Superior temporal gyrus (tissue), 1 donor: ENCODE measurements around the gene FBN3.

ENCODE experiments used
- DNase-seq: peaks from one replicate; pipeline ENCODE4 v3.0.0-alpha.2; 2016; ENCODE audit errors: extremely low spot score

Gene FBN3

DNA sequence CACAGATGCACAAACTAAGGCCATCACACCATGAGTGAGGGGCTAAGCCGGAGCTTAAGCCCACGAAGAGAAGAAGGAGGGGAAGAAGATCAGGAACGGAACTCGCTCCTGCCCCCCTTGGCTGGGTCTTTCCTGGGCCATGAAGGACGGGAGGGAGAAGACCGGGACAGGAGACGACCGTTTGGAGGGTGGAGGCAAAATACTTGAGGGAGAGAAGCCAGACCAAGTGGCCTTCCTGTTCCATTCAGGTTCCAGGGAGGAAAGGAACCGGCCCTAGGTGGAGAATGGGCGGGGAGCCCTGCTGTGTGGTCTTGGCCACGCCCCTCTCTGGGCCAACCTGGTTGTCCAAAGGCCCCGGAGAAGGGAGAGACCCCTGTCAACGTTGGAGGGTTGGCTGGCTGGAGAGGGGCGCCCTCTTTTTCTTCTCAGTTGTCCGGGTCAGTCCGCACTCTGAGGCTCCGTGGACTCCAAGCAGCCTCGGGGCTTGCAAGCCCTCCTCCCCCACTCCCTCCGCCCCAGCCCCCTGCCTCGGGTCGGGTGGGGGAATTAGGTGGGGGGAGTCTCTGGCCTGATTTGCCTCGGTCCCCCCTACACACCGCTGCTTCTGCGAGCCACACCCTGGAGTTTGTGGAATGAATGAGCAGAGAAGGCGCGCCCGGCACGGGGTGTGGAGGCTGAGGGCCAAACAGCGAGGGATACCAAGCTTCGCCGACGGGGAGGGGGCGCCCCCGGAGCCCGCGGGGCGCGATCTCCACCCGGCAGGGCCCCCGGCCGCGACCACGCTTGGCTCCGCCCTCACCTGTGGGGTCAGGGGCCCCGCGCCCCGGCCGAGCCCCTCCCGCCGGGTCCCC lies 757 bp downstream of the FBN3 start:
- no peak for DNase-seq

DNA sequence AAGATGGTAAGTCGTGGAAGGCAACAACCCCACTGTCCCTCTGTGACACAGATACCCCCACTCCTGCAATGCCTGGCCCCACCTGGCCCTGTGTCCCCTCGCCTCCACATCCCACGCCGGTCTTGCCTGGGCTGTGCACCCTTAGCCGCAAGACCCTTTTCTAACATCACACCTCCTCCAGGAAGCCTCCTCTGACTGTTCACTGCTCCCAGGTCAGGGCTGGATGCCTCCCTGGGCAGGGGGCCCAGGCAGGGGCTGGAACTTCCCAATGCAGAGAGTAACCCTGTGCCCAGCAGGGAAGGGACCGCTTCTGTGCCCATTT lies 1.3 kb downstream of the FBN3 start:
- DNase-seq = no peak

DNA sequence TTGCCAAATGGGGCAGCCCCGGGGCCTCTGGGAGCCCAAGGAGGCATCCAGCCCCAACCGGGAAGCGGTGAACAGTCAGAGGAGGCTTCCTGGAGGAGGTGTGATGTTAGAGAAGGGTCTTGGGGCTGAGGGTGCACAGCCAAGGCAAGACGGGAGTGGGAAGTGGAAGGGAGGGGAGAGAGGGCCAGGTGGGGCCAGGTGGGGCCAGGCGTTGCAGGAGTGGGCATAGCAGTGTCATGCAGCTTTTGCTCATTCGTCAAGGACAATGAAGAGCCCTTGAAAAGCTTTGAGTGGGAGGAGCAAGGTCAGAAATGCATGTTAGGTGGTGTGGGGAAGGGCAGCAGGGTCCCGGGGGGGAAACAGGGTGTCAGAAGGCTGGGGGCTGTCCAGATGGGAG lies 1.8 kb downstream of the FBN3 start:
- DNase-seq = no peak

DNA sequence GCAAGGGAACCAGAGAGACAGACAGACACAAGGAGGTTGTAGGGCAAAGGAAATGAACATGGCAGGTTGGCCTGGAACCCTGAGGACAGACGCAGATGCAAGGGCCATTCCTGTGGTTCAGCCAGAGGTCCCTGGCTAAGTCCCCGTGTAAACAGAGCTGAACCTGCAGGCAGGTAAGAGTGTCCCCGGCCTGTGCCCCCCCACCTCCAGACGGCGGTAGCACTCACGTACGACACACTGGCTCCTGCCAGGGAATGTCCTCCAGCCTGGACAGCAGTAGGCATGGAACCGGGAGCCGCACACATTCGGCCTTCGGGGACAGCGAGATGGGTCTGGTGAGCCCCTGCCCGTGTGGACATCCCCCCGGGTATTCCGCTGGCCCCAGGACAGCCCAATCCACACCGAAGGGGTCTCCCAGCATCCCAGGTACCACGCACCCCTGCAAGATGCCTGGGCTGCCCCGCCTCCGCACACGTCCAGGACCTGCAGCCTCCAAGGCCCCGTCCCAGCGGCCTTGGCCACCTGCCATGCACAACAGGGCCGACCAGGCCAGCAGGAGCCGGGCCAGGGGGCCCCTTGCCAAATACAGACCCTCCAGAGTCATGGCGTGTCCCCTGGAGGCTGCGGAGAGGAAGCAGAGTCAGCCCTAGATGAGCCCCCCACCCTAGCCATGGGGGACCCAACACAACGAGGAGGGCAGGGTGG lies 2.4 kb downstream of the FBN3 start:
- no peak for DNase-seq

DNA sequence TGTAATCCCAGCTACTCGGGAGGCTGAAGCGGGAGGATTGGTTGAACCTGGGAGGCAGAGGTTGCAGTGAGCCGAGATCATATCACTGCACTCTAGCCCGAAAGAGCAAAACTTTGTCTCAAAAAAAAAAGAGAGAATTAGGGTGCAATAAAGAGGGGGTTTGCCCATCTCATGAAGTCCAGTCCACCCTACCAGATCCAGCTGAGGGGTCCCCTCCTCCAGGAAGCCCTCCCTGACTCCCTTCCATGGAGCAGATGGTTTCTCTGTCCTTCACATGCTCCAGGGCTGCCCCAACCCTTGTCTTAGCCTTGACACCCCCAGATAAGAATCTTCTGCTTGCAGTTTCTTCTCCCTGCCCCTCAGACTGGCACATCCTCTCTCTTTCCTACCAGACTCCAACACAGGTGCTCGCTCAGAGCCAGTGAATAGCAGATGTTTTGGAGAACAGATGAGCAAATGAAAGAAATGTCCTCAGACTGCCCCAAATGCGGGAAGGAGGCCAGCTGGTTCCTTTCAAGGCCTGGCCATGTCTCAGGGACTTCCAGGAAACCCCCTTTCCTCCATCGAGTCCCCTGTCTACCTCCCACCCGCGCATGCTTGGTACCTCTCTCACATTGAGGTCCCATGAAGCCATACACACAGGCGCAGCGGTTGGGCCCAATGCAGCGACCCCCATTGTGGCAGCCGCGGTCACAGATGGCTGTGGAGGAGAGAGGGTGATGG lies 5.0 kb downstream of the FBN3 start:
- DNase-seq = no peak

DNA sequence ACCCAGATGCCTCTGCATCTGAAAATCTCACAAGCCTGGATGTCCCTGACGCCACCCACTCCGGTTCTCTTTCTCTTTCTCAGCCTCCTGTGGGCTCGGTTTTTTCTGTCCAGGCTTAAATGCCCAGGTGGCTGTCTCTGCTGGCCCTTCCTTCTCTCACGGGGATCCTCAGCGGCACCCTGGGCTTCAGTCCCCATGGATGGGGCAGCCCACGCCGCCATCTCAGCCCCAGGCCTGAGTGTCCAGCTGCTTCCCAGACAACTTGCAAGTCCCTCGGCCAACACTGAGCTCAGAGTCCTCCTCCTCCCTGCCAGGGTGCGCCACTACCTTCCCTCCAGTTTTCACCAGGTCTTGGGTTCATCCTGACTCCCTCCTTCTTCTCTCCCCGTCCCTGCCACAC lies 6.4 kb downstream of the FBN3 start:
- DNase-seq = no peak

DNA sequence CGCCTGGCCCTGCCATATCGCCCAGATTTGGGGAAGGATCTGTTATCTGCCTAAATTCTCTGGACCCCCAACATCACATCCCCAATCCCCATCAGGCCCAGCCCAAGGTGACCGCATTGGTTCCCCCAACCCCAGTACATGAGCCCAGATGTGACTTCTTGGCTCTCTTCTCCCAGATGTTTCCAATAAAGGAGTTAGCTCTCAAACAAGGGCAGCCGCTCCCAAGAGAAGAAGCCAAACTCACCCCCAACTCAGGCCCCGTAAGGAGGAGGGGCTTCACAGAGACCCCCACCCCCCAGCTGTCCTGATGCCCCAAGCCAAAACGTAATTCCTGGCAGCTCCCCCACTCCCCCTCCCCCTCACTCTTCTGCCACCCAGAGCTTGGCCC lies 6.9 kb downstream of the FBN3 start:
- no peak for DNase-seq

DNA sequence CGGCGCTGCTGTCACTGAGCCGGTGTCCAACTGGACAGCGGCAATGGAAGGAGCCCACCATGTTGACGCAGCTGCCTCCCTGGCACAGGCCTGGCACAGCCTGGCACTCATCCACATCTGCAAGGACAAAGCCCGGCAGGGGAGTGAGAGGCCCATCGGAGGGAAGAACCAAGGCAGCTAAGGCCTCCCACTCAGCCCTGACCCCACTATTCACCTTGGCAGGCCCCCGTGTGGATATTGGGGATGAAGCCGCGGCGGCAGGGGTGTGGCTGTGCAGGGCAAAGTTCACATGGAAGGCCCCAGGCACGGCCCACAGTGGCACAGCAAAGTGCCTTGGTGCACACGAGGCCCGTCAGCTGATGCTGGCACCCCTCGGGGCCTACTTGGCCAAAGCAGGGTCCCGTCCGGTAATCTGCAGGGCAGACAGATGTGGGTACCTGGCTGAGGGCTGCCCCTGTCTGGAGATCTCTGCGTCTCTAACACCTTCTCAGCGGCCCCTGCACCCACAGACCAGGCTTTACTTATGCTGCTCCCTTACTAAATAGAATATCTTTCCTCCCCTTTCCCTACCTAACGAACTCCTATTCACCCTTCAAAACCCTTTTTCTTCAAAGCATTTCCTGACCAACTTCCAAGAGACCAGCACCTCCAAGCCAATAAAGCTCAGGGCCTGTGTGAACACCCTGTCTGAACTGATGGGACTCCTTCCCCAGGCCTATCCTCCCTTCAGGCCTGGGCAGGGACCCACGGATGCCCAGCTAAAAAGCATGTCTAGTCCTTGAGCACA lies 7.5 kb downstream of the FBN3 start:
- no peak for DNase-seq

DNA sequence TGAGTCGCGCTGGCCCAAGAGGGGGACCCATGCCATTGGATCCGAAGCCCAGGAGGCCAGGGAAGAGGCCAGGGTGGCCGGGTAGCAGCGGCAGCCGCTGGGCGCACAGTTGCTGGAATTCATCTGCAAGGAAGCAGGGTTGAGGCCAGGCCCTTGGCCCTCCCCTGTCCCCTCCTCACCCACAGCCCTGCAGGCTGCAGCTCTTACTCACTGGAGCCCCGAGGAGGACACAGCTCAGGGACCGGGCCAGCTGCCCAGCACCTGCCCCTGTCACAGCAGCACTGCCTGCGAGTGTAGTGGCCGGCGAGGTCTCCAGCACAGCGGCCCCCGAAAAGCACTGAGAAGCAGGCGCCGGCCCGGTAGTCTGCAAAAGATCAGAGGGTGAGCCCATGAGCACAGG lies 11.2 kb downstream of the FBN3 start:
- no peak for DNase-seq

DNA sequence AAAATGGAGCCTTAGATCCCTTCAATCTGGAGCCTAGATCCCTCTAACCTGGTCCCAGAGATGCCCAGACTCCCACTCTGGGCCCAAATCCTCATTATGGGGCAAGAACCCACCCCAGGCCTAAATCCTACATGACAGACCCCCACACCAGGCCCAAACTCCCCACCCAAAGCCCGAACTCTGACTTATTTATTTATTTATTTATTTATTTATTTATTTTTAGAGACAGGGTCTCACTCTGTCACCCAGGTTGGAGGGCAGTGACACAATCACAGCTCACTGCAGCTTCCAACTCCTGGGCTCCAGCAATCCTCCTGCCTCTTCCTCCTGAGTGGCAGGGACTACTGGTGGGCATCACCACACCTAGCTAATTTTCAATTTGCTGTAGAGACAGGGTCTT lies 12.0 kb downstream of the FBN3 start:
- DNase-seq = no peak

DNA sequence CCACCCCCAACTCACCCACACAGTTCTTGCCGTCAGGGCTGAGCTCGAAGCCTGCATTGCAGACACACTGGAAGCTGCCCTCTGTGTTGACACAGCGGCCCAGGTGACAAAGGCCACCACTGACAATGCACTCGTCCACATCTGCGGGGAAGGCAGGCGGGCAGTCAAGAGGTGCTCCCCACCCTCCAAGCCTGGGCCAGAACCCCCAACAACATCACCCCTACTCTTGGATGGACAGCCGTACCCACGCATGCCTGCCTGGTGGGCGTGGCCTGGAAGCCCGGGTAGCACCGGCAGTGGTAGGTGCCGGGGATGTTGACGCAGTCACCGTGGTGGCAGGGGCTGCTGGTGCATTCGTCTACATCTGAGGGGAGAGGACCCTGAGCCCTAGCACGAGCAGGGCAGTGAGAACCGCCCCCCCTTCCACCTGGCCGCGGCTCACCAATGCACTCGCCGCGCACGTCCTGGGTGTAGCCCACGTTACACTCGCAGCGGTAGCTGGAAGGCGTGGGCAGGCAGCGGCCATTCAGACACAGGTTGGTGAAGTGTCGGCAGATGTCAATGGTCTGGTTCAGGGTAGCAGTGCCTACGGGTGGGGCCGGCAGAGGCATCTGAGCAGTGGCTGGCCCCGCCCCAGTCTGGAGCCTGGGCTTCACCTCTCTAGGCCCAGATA lies 13.3 kb downstream of the FBN3 start:
- DNase-seq = no peak

DNA sequence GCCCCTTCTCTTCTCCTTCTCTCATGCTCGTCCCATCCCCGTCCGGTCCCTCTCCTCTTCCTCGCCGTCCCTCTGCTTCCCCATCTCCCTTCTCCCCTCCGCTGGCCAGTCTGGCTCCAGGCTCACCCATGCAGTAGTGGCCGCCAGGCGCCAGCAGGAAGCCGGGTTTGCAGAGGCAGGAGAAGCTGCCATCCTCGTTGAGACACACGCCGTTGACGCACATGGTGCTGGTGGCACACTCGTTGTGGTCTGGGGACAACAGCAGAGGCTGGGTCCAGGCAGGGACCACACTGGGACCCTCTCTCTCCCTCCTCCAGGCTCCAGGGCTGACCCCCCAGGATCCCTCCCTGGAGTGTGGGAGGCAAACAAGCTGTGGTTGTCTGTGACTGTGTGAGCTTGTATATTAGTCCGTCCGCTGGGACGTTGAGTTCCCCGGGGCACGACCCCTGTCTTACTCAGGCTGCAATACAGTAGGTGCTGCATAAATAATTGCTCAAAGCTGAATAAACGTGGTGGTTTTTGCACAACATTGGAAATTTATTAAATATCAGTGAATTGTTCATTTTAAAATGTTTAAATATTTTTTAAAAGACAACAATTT lies 16.4 kb downstream of the FBN3 start:
- DNase-seq = no peak

DNA sequence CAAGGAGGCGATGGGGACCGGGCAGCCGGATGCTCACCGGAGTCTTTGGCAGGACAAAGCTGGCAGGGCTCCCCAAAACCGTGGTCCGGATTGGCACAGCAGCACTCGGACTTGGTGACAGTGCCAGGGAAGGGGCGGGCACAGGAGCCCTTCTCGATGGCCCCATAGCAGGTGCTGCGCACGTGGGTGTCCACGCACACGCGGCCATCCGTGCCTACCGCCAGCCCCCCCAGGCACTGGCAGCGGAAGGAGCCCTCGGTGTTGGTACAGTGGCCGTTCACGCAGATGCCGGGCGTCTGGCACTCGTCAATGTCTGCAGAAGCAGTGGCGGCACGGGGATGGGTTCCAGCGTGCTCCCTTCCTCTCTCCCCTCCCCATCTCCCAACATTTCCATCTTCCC lies 17.9 kb downstream of the FBN3 start:
- no peak for DNase-seq

DNA sequence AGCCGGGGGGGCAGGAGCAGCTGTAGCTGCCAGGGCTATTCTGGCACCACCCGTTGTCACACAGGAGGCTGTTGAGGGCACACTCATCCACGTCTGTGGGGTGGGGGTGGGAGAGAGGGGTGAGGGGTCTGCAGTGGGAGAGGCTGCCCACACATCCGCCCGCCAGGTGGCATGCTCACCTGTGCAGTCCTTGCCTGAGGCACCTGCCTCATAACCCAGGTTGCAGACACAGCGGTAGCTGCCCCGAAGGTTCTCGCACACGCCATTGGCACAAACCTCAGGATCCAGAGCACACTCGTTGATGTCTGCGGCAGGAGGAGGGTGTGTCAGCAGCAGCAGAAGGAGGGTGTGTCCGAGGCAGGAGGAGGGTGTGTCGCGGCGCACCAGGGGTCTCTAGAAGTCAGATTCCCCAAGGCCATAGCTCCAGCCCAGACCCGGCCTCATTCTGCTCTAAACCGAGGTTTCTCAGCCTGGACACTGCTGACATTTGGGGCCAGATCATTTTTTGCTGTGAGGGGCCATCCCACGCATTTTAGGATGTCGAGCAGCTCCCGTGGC lies 20.3 kb downstream of the FBN3 start:
- no peak for DNase-seq

DNA sequence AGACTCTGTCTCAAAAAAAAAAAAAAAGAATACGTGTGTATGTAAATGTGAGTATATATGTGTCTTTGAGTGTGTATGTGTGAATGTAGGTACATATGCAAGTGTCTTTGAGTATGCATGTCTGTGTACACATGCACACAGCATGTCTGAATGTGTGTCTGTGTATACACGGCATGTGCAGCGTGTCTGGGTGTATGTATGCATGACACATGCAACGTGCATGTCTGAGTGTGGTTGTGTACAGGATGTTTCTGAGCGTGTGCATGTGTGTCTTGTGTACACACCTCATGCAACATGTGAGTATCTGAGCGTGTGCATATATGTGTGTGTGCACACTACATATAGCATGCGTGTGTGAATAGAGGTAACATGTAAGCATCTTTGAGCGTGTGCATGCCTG lies 20.8 kb downstream of the FBN3 start:
- no peak for DNase-seq

DNA sequence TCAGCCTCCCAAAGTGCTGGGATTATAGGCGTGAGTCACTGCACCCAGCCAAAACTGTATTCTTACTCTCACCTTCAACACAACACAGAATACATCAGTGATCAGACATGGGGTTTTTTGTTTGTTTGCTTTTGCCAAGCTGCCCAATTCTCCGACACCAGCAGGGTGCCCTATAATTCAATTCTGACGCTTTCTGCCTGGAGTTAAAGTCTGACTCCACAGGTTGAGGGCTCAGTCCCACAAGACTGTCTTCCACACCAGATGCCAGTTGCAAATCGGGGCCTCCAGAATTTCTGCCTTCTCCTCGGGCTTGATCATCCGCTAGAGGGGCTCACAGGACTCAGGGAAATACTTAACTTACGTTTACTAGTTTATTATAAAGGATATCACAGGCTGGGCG lies 22.1 kb downstream of the FBN3 start:
- no peak for DNase-seq

DNA sequence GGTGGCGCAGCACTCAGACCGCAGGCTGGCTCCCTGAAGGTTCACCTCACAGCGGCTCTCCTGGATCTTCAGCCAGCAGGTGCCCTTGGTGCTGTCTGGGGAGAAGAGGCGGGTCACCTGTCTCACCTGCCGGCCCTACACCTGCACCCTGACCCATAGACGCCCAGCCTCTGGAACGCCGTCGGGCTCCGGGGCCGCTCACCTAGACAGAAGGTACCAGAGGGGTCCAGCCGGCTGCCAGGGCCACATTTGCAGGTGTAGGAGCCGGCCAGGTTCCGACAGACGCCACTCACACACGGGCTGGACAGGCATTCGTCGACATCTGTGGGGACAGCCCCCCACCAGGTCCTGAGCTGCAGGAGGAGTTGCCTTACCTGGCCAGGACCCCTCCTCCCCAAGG lies 22.9 kb downstream of the FBN3 start:
- DNase-seq = no peak

DNA sequence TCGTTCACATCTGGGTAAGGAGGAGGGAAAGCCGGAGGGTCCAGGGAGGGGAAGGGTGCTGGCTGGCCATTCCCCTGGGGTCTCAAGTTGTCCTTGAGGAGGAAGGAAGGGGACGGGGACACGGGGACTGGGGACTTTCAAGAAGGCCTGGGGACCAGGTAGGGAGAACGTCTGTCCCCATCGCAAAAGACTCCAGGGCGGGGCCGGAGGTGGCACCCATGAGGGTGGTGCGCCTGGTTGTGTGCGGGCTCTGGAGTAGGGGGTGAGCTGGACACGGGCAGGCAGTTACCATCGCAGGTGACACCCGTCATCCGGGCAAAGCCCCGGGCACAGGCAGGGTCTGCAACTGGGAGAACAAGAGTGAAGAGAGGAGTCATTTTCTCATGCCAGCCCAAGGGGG lies 23.4 kb downstream of the FBN3 start:
- no peak for DNase-seq

DNA sequence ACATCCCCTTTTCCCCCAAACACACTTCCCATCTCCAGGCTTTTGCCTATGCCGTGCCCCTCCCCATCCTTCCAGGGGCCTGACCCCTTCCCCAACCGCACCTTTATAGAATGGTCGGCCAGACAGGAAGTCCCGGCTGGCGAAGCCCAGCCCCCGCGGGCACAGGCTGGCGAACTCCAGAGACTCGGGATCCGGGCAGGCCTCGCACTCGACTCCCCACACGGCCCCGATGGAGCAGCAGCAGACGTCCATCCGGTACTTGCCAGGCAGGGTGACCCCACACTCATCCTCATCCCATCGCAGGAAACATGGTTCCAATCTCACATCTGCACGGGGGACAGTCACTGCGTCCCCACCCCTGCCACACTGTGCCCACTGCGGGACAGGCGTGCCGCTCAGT lies 25.7 kb downstream of the FBN3 start:
- DNase-seq = no peak

DNA sequence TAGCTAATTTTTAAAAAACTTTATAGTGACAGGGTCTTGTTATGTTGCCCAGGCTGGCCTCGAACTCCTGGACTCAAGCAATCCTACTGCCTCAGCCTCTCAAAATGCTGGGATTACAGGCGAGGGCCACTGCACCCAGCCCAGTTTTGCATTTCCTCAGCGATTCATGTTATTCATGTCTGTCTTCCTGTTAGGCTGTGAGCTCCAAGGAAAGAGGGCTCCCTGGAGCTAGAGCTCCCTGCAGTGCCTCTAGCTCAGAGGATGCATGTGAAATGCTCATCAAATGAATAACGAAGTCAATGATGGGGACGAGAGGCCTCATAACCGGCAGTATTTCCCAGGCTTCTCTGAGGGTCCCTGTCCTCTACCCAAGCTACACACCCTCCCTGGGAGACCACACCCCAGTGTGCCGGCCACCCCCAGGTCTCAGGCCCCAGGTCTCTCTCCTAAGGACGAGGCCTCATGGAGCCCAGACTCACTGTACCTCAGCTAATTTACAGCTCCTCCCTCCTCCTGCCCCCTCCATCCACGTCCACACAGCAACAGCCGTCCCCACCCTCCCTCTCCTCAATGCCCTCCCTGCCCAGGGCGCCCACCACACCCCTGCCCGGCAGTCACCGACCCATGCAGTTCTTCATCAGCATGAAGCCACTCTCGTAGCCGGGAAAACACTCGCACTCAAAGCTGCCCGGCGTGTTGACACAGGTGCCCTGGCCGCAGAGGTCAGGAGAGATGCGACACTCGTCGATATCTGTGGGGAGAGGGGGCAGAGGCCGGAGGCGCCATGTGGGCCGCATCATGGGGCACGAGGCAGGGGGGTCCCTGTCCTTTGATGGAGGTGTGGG lies 28.5 kb downstream of the FBN3 start:
- no peak for DNase-seq
